HepG2 (cell line): ENCODE results near the gene SYDE1. TPM values are rescaled to one million over a fixed set of nuclear protein-coding genes. Genes with fewer than 3 reads are reported as not detected.

Experiments
- CREM ChIP-seq, 2 experiments: sonication (generic) in 1 of 2; formaldehyde crosslinking in 1 of 2; IDR thresholded peaks; 2 replicates each; pipeline versions ENCODE4 v1.4.0 to v1.6.1; 2016 to 2020; ENCODE audit warnings: antibody characterized with exemption in 1 of 2, mild to moderate bottlenecking in 1 of 2, missing genetic modification reagents in 1 of 2
- KLF16 ChIP-seq, 2 experiments: sonication (generic) in 1 of 2; formaldehyde crosslinking in 1 of 2; IDR thresholded peaks; 2 replicates each; pipeline versions ENCODE4 v1.6.1 to v1.8.0; 2016 to 2023; ENCODE audit warnings: missing genetic modification reagents in 2 of 2, missing compliant biosample characterization in 1 of 2
- NR3C1 ChIP-seq: sonication (generic); formaldehyde crosslinking; IDR thresholded peaks from 2 replicates; pipeline ENCODE4 v1.4.0; 2020; ENCODE audit warnings: missing genetic modification reagents
- RNF219 ChIP-seq: sonication (generic); formaldehyde crosslinking; IDR thresholded peaks from 2 replicates; pipeline ENCODE4 v1.5.0; 2020; ENCODE audit warnings: mild to moderate bottlenecking, missing genetic modification reagents
- SETDB1 ChIP-seq: sonication (generic); formaldehyde crosslinking; IDR thresholded peaks from 2 replicates; pipeline ENCODE4 v1.5.1; 2020; ENCODE audit warnings: missing genetic modification reagents, mild to moderate bottlenecking, borderline replicate concordance
- TRAFD1 ChIP-seq: sonication (generic); formaldehyde crosslinking; IDR thresholded peaks from 2 replicates; pipeline ENCODE4 v1.5.1; 2020; ENCODE audit warnings: missing genetic modification reagents, mild to moderate bottlenecking, borderline replicate concordance
- ZMYM4 ChIP-seq: sonication (generic); formaldehyde crosslinking; IDR thresholded peaks from 2 replicates; pipeline ENCODE4 v1.8.1; 2023; ENCODE audit warnings: mild to moderate bottlenecking, missing genetic modification reagents
- ZNF160 ChIP-seq: sonication (generic); formaldehyde crosslinking; IDR thresholded peaks from 2 replicates; pipeline ENCODE4 v1.8.0; 2022; ENCODE audit warnings: mild to moderate bottlenecking, inconsistent platforms, missing genetic modification reagents
- ZNF354B ChIP-seq: sonication (generic); formaldehyde crosslinking; IDR thresholded peaks from 2 replicates; pipeline ENCODE4 v1.8.0; 2022; ENCODE audit warnings: mild to moderate bottlenecking, missing genetic modification reagents
- ZNF468 ChIP-seq: sonication (generic); formaldehyde crosslinking; IDR thresholded peaks from 2 replicates; pipeline ENCODE4 v1.8.0; 2022; ENCODE audit warnings: mild to moderate bottlenecking, moderate library complexity, missing genetic modification reagents
- ZNF605 ChIP-seq: sonication (generic); formaldehyde crosslinking; IDR thresholded peaks from 2 replicates; pipeline ENCODE4 v1.8.0; 2022; ENCODE audit warnings: mild to moderate bottlenecking, missing genetic modification reagents
- ZNF891 ChIP-seq: sonication (generic); formaldehyde crosslinking; IDR thresholded peaks from 2 replicates; pipeline ENCODE4 v1.5.0; 2020; ENCODE audit warnings: mild to moderate bottlenecking, missing genetic modification reagents
- ZSCAN9 ChIP-seq: IDR thresholded peaks from 2 replicates; pipeline ENCODE4 v1.6.1; 2016; ENCODE audit warnings: borderline replicate concordance
- ZZZ3 ChIP-seq: sonication (generic); formaldehyde crosslinking; IDR thresholded peaks from 2 replicates; pipeline ENCODE4 v1.4.0; 2020; ENCODE audit warnings: missing genetic modification reagents, mild to moderate bottlenecking, borderline replicate concordance
- polyA plus RNA-seq, 8 experiments: library from polyadenylated mRNA; depleted of rRNA in 3 of 8; stranded (reverse) in 7 of 8; unstranded in 1 of 8; fragments of >200 nt; fragmentation: Illumina TruSeq in 4 of 8; extraction: Trizol in 4 of 8; gene quantifications; 2 replicates each; pipeline versions ENCODE4 v1.2.1 to v1.2.3, GENCODE V29; 2011 to 2016; ENCODE audit warnings: low read depth in 4 of 8, missing spikeins in 1 of 8, mixed read lengths in 1 of 8; ENCODE audit not compliant: insufficient read depth in 1 of 8
- total RNA-seq, 5 experiments: library from RNA; depleted of rRNA; stranded (reverse); fragments of >200 nt; fragmentation: Illumina TruSeq; extraction: Trizol; gene quantifications; 2 replicates each; pipeline ENCODE4 v1.2.3, GENCODE V29; 2016; ENCODE audit warnings: low read depth in 1 of 5
- TF ChIP-seq, protein P1 (sequence below): sonication (generic); formaldehyde crosslinking; IDR thresholded peaks from 2 replicates; pipeline ENCODE4 v1.4.0; 2020; ENCODE audit warnings: missing genetic modification reagents
- TF ChIP-seq, protein P2 (sequence below): sonication (generic); formaldehyde crosslinking; IDR thresholded peaks from 2 replicates; pipeline ENCODE4 v1.5.1; 2020; ENCODE audit warnings: mild to moderate bottlenecking, missing genetic modification reagents, borderline replicate concordance

Gene SYDE1
- total and polyA plus RNA-seq, 2 of the 13 experiments (the other 11 are each of a cell fraction or from before 2014, with no cell fraction given) = 4.3 to 13.6 TPM

GRCh38 chr19:15125232-15126067, 18.2 kb downstream of the SYDE1 start (continued):
- TF ChIP-seq, protein P1, sequence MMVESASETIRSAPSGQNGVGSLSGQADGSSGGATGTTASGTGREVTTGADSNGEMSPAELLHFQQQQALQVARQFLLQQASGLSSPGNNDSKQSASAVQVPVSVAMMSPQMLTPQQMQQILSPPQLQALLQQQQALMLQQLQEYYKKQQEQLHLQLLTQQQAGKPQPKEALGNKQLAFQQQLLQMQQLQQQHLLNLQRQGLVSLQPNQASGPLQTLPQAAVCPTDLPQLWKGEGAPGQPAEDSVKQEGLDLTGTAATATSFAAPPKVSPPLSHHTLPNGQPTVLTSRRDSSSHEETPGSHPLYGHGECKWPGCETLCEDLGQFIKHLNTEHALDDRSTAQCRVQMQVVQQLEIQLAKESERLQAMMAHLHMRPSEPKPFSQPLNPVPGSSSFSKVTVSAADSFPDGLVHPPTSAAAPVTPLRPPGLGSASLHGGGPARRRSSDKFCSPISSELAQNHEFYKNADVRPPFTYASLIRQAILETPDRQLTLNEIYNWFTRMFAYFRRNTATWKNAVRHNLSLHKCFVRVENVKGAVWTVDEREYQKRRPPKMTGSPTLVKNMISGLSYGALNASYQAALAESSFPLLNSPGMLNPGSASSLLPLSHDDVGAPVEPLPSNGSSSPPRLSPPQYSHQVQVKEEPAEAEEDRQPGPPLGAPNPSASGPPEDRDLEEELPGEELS (CRISPR knock-in tag) = peak; percentile 54; the same call in 1 of the 2 replicates
- TF ChIP-seq ZNF605 (CRISPR knock-in tag) (peak; percentile 87; the same call in 1 of the 2 replicates), ZSCAN9 (peak; percentile 8; the same call in 1 of the 2 replicates), ZNF354B (no peak), ZZZ3 (0 out of 2 replicates have a peak, but pooled peaks have one; percentile 25), ZNF891 (CRISPR knock-in tag) (peak; percentile 65; the same call in 1 of the 2 replicates), NR3C1 (CRISPR knock-in tag) (no peak), CREM (IDR thresholded peaks at IDR 0.05) (peak; percentile 86), CREM (CRISPR knock-in tag; IDR thresholded peaks at IDR 0.05) (no peak), ZMYM4 (peak; percentile 81), RNF219 (no peak), ZNF468 (CRISPR knock-in tag) (no peak), SETDB1 (CRISPR knock-in tag) (no peak), KLF16 (CRISPR knock-in tag; IDR thresholded peaks at IDR 0.05) (peak in 1 of 2 experiments; percentile 46; a peak in 1 of 4 replicates), ZNF160 (peak; percentile 8; the same call in 1 of the 2 replicates), TRAFD1 (CRISPR knock-in tag) (peak; percentile 91)
- TF ChIP-seq, protein P2, sequence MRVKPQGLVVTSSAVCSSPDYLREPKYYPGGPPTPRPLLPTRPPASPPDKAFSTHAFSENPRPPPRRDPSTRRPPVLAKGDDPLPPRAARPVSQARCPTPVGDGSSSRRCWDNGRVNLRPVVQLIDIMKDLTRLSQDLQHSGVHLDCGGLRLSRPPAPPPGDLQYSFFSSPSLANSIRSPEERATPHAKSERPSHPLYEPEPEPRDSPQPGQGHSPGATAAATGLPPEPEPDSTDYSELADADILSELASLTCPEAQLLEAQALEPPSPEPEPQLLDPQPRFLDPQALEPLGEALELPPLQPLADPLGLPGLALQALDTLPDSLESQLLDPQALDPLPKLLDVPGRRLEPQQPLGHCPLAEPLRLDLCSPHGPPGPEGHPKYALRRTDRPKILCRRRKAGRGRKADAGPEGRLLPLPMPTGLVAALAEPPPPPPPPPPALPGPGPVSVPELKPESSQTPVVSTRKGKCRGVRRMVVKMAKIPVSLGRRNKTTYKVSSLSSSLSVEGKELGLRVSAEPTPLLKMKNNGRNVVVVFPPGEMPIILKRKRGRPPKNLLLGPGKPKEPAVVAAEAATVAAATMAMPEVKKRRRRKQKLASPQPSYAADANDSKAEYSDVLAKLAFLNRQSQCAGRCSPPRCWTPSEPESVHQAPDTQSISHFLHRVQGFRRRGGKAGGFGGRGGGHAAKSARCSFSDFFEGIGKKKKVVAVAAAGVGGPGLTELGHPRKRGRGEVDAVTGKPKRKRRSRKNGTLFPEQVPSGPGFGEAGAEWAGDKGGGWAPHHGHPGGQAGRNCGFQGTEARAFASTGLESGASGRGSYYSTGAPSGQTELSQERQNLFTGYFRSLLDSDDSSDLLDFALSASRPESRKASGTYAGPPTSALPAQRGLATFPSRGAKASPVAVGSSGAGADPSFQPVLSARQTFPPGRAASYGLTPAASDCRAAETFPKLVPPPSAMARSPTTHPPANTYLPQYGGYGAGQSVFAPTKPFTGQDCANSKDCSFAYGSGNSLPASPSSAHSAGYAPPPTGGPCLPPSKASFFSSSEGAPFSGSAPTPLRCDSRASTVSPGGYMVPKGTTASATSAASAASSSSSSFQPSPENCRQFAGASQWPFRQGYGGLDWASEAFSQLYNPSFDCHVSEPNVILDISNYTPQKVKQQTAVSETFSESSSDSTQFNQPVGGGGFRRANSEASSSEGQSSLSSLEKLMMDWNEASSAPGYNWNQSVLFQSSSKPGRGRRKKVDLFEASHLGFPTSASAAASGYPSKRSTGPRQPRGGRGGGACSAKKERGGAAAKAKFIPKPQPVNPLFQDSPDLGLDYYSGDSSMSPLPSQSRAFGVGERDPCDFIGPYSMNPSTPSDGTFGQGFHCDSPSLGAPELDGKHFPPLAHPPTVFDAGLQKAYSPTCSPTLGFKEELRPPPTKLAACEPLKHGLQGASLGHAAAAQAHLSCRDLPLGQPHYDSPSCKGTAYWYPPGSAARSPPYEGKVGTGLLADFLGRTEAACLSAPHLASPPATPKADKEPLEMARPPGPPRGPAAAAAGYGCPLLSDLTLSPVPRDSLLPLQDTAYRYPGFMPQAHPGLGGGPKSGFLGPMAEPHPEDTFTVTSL (CRISPR knock-in tag) = peak; percentile 81; the same call in 1 of the 2 replicates
